Sigmoid colon (tissue), 4 donors: Measurements from ENCODE around the gene ERICH6.

ENCODE experiments used
- CTCF ChIP-seq, 4 experiments: fragments of 450-650 bp in 3 of 4; fragments of 200-600 bp in 1 of 4; IDR thresholded peaks; one replicate each; pipeline ENCODE4 v1.5.1; 2016 to 2019; ENCODE audit warnings: antibody characterized with exemption in 4 of 4, mild to moderate bottlenecking in 3 of 4, moderate library complexity in 2 of 4
- POLR2A ChIP-seq, 2 donors: fragments of 450-650 bp; IDR thresholded peaks; one replicate each; pipeline ENCODE4 v1.6.1; 2016; ENCODE audit warnings: antibody characterized with exemption in 2 of 2, mild to moderate bottlenecking in 2 of 2, moderate library complexity in 2 of 2
- POLR2AphosphoS5 ChIP-seq, 4 donors: sonication (generic); formaldehyde crosslinking; IDR thresholded peaks; one replicate each; pipeline ENCODE4 v1.6.1; 2017; ENCODE audit warnings: antibody characterized with exemption in 4 of 4

GRCh38 chr3:150744919-150745211 lies 41.1 kb upstream of the ERICH6 start:
- TF ChIP-seq CTCF (IDR thresholded peaks at IDR 0.05), result no peak
- no peak for TF ChIP-seq POLR2A (IDR thresholded peaks at IDR 0.05)
- TF ChIP-seq POLR2AphosphoS5 (IDR thresholded peaks at IDR 0.05), result no peak
